ENCODE data around the gene OR2T6.

DNA sequence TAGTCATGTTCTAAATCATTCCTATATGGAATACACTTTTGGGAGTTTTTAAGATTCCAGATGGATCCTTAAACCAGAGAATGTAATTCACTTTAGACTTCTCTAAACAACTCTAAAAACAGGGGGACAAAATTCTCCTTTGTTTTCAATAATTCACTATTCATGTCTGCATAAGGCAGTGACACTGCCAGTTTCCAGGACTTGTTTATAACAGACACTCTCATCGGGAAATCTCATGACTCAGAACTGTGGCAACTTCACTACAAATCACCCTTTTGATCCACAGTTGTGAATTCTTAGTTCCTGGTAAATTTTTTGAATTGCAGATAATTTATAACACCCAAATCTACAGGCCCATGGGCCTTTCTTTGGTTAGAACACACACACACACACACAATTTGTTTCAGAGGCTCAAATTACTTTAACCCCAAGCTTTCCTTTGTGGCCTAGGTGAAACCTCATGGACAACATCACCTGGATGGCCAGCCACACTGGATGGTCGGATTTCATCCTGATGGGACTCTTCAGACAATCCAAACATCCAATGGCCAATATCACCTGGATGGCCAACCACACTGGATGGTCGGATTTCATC lies 14.3 kb upstream of the OR2T6 start, which contains the start of gene OR2T4:
- TF ChIP-seq EZH2phosphoT487 (IDR thresholded peaks at IDR 0.05; ENCODE audit: insufficient read depth, low read depth), result no peak
- no peak for TF ChIP-seq EZH2 (IDR thresholded peaks at IDR 0.05; ENCODE audit: insufficient read depth, poor library complexity, severe bottlenecking)
